NCI-H1105 (cell line): ENCODE results near the gene ALG2.

Experiments
- DNase-seq: peaks from one replicate; lab custom pipeline; 2025; lab: John Stamatoyannopoulos, UW

Gene ALG2

DNA sequence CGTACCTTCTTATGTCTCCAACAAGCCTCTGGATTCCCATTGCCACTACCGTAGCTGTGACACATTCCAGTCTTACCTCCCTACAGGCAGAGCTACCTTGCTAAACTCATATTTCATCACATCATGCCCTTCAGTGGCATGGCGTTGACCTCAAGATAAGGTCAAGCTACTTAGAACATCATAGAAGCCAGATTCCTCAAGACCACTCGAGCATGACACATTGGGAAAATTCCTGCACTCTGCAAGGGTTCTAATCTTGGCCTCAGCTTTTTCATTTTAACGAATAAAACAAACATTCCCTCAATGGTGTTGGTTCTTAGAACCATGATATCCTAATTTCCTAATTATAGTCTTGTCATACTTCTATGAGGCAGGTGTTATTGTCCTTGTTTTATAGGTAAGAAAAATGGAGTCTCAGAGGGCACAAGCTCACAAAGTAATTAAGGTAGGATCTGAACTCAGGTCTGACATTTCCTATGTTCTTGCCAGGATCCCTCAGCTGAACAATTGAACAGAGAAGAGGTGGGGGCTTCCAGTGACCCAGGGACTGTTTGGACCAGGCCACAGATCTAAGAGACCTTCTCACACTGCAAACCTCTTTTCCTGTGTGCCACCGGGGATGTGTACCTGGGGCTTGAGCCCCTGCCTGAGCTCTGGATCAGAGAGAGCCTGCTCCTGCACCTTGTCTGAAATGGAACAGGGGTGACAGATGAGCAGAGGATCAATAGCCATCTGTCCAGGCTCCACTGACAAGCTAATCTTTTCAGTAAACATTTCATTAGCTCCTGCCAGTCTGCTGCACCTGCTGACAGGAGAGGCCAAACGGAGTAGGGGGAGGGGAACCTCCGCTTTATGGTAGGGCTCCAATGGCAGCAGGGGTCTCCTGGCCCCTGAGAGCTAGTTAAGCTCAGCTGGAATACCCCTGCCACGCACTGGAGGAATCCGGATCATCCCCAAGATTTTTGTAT is 49.3 kb downstream of the ALG2 start:
- peak; percentile 22 for DNase-seq

DNA sequence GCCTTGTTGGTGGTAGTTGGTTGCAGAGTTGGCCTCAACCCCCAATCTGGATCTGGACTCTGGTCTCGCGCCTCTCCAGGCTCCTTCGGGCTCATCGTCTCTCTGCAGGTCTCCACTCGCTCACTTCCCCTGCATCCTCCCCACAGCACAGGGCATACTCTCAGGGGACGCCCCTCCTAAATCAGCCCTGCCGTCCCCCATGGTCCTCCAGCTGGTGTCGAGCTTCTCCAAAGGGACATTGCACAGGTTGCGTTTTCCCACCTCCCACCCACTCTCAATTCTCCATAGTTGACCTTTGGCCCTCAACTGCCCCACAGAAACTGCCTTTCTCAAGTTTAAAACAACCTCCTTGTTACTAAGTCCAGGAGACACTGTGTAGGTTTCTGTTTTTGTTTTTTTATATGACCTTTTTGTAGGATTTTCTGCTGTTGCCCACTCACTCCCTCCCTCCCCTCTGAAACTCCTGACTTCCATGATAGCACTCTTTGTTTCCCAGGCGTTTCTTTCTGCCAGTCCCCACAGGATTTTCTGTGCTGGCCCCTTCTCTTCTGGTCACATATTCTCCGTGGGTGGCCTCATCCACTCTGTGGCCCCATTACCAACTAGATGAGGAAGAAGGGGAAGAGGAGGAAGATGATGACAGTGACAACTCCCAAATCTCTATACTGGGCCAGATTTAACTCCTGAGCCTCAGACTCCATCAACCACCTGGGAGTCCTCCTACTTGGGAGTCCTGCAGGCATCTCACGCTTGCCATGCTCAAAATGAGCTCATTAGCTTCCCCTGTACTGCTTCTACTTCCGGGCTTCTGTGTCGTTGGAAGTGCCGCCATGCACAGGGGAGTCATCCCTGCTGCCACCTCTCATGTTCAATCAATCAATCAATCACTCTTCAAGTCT is 50.3 kb downstream of the ALG2 start:
- DNase-seq: no peak

DNA sequence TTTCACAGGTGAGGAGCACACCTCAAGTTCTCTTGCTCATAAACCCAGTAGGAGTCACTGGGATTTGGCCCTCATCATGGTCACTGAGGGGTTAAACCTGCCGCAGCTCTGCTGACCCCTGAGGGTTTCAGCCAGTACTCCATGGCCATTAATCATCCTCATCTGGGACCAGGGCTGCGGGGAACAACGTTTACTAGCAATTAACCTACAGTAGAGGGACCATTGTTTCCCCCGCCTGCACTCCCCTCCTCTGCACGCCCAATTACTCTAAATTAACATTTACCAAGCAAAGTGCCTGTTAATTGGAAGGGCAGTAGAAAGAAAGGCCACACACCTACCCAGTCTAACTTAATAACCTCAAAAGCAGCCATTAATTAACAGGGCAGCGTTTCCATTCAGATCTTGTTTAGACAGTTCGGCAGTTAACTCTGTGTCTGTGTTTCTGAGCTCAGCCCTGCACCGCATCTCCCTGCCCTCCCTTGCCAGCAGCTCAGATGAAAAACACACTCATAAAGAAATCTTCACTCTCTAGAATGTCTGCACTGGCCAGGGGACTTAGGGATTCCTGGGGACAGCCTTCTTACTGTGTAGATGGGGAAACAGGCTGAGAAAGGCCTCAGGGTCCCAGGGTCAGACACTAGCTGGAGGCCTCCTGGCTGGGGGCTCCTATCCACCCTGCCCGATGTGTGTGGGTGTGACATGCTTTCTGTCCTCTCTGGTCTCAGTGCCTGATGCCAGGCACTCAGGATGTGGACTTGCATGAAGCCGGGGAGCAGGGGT is 51.6 kb downstream of the ALG2 start:
- peak; percentile 64 for DNase-seq

DNA sequence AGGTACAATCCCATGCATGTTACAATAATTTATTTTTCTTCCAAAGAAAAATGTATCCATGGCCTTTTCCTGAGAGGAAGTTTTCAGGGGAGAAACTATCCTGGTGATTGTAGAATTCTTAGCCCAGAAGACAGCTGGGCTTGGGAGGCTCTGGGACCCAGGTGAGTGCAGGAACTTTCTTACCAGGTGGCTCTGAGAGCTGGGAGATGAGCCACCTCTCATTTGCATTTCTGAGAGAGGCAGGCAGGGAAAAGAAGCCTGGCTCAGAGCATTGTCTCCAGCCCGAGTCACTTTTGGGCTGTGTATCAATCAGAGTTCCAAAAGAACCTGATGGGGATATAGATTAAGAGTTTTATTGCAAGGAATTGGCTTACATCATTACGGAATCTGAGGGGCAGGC is 52.7 kb downstream of the ALG2 start:
- no peak for DNase-seq

DNA sequence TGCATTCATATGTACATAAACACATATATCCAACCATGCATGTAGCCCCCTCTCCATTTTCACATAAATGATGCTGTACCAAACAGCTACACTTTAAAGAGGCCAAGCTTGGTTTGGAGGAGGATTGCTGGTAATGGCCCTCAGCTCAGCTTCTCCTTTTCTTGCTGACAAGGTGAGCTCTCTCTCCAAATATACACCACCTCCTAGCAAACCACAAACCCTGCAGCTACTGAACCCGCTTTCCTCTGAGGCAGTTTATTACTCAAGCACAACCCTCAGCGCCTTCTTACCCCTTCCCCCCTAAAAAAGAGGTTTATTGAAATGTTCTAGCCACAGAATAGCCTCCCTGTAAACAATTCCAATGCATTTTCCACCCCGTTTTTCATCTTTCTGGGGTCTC is 54.0 kb downstream of the ALG2 start:
- no peak for DNase-seq

DNA sequence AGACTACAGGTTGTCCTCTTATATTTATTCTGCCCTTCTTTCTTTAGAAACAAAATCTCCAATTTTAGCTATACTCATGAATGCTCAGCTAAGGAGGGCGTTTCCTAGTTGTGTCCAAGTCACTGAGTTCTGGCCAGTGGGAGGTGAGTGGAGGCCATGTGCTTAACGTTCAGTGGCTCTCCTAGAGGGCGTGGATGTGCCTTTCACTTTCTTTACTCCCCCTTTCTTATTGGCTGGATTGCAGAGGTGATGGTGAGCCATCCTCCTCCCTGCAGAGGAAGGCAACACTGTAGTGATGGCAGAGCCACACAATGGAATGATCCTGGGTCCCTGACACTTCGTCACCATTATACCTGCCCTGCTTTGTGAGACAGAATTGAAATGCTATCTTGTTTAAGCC is 54.6 kb downstream of the ALG2 start:
- DNase-seq: no peak
